Glomerular endothelial cell (primary cell): ENCODE results near the gene ASS1. TPM values are rescaled to one million over a fixed set of nuclear protein-coding genes. Genes with fewer than 3 reads are reported as not detected.

Source experiments
- DNase-seq: peaks from one replicate; pipeline ENCODE4 v3.0.0-alpha.2; 2011; ENCODE audit warnings: low read depth, low spot score; ENCODE audit errors: extremely low read depth
- total RNA-seq: library from RNA; depleted of rRNA; stranded (reverse); fragments of >200 nt; gene quantifications from 2 replicates; pipeline ENCODE4 v1.2.3, GENCODE V29; 2015

The ASS1 gene
- total RNA-seq, 1 donor from 2014 or later = 6.2 TPM

- no peak for DNase-seq
Measured at GRCh38 chr9:130470950-130471349, 26.2 kb downstream of the ASS1 start.

- no peak for DNase-seq
Measured at GRCh38 chr9:130471411-130472183, 26.8 kb downstream of the ASS1 start.

- no peak for DNase-seq
Measured at GRCh38 chr9:130472184-130472705, 27.5 kb downstream of the ASS1 start.

GRCh38 chr9:130473009-130473408, 28.2 kb downstream of the ASS1 start:
- DNase-seq = no peak

- no peak for DNase-seq
Measured at GRCh38 chr9:130473566-130473965, 28.8 kb downstream of the ASS1 start.

- no peak for DNase-seq
Measured at GRCh38 chr9:130474106-130474505, 29.3 kb downstream of the ASS1 start.

- DNase-seq = no peak
Measured at GRCh38 chr9:130476151-130476730, 31.5 kb downstream of the ASS1 start.

- DNase-seq = no peak
Measured at GRCh38 chr9:130477564-130477963, 32.8 kb downstream of the ASS1 start.

- DNase-seq = no peak
Measured at GRCh38 chr9:130478152-130478551, 33.4 kb downstream of the ASS1 start.

- no peak for DNase-seq
Measured at GRCh38 chr9:130478736-130479575, 34.2 kb downstream of the ASS1 start.

GRCh38 chr9:130479587-130479986, 34.8 kb downstream of the ASS1 start:
- no peak for DNase-seq

GRCh38 chr9:130480673-130481072, 35.9 kb downstream of the ASS1 start:
- no peak for DNase-seq

- no peak for DNase-seq
Measured at GRCh38 chr9:130482463-130482862, 37.7 kb downstream of the ASS1 start.

GRCh38 chr9:130483371-130483971, 38.7 kb downstream of the ASS1 start:
- DNase-seq = no peak

GRCh38 chr9:130484362-130485072, 39.8 kb downstream of the ASS1 start:
- no peak for DNase-seq

GRCh38 chr9:130486103-130486502, 41.3 kb downstream of the ASS1 start:
- no peak for DNase-seq

- DNase-seq = no peak
Measured at GRCh38 chr9:130487500-130487899, 42.7 kb downstream of the ASS1 start.

GRCh38 chr9:130488621-130489330, 44.0 kb downstream of the ASS1 start:
- no peak for DNase-seq

- no peak for DNase-seq
Measured at GRCh38 chr9:130490981-130491380, 46.2 kb downstream of the ASS1 start.
